Osteoblast (primary cell): ENCODE measurements around the gene IQGAP1. TPM values are rescaled to one million over a fixed set of nuclear protein-coding genes. Genes with fewer than 3 reads are reported as not detected.

Source experiments
- DNase-seq: peaks from one replicate; pipeline ENCODE4 v3.0.0; 2011; ENCODE audit warnings: low spot score, mixed read lengths; ENCODE audit not compliant: insufficient read length; ENCODE audit errors: missing footprints
- H2AFZ ChIP-seq: 2 replicates; pipeline ENCODE4 v1.6.0; 2011; ENCODE audit warnings: mild to moderate bottlenecking, low read length
- H3K27ac ChIP-seq: 2 replicates; pipeline ENCODE4 v1.5.1; 2011; ENCODE audit warnings: mild to moderate bottlenecking, low read depth, low read length, moderate library complexity
- H3K27me3 ChIP-seq: 2 replicates; pipeline ENCODE4 v1.6.0; 2012; ENCODE audit warnings: mild to moderate bottlenecking, control low read depth, inconsistent platforms, low read length, moderate library complexity; ENCODE audit not compliant: insufficient read depth
- H3K36me3 ChIP-seq: 2 replicates; pipeline ENCODE4 v1.5.1; 2011; ENCODE audit warnings: mild to moderate bottlenecking, low read length, control low read depth, moderate library complexity; ENCODE audit not compliant: insufficient read depth
- H3K4me1 ChIP-seq: 2 replicates; pipeline ENCODE4 v1.5.1; 2011; ENCODE audit warnings: mild to moderate bottlenecking, low read length, control low read depth, moderate library complexity; ENCODE audit not compliant: insufficient read depth
- H3K4me2 ChIP-seq: 2 replicates; pipeline ENCODE4 v1.6.0; 2011; ENCODE audit warnings: mild to moderate bottlenecking, low read length; ENCODE audit not compliant: insufficient read depth
- H3K4me3 ChIP-seq: fragments of 200-600 bp; sonication (generic); 3 replicates; pipeline ENCODE4 v1.5.1; 2012; ENCODE audit warnings: mild to moderate bottlenecking, low read length, inconsistent platforms; ENCODE audit not compliant: insufficient read depth
- H3K79me2 ChIP-seq: 2 replicates; pipeline ENCODE4 v1.6.0; 2012; ENCODE audit warnings: mild to moderate bottlenecking, low read length, control low read depth, inconsistent platforms; ENCODE audit not compliant: insufficient read depth
- H3K9me3 ChIP-seq: 2 replicates; pipeline ENCODE4 v1.5.1; 2011; ENCODE audit warnings: low read depth, low read length, control low read depth
- H4K20me1 ChIP-seq: 2 replicates; pipeline ENCODE4 v1.6.0; 2012; ENCODE audit warnings: mild to moderate bottlenecking, low read length, control low read depth; ENCODE audit not compliant: insufficient read depth
- CTCF ChIP-seq: IDR thresholded peaks from 2 replicates; pipeline ENCODE4 v1.5.1; 2011; ENCODE audit warnings: mild to moderate bottlenecking, low read depth, low read length, moderate library complexity; ENCODE audit errors: extremely low read depth
- total RNA-seq: library from RNA; depleted of rRNA; stranded (reverse); fragments of >200 nt; gene quantifications from 2 replicates; pipeline ENCODE4 v1.2.3, GENCODE V29; 2012

The IQGAP1 gene
- total RNA-seq, 1 donor = 259 TPM

DNA sequence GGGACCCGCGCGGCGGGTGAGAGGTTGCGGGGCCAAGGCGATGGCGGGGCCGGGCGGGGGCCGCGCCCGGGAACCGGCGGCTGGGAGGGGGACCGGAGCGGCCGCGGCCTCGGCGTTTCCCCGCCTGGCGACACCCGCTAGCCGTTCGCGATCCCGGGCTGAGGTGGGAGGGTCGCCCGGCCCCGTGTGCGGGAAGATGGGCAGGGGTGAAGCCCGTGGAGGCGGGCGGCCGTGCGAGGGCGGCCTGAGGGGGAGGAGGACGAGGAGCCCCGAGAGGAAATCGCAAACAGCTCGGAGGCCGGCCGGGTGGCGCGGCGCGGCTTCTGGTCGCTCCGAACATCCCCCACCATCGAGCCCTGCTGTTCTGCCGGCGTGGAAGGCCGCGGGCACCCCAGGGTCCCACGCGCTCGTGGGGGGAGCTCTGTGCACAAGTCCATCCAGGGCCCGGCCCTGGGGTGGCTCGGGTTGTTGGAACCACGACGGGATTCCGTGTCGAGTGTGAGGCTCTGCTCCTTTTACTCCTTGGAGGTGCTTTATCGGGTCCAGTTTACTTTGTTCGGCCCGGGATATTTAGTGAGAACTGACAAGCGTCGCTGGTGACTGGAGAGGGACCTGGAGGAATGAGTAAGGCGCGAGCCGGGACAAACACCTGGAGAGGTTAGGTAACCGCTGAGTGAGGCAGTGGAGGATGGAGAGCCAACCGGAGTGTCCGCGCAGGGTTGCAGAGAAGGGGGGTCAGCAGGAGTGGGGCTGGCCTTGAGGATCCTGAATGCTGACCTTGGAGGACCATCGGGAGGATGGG lies 142.4 kb downstream of the IQGAP1 start:
- Histone ChIP-seq H3K9me3 (no peaks in the 10 kb centered on the region), H2AFZ (peak overlapping the region; percentile 88), H3K4me1 (peaks cover 4% of the 10 kb centered on the region), H3K4me3 (peak overlapping the region; percentile 92), H3K27ac (peak overlapping the region; percentile 78), H3K79me2 (peaks cover 49% of the 10 kb centered on the region), H4K20me1 (peaks cover 33% of the 10 kb centered on the region), H3K27me3 (no peaks in the 10 kb centered on the region), H3K4me2 (peak overlapping the region; percentile 93), H3K36me3 (peaks cover 2% of the 10 kb centered on the region)
- no peak for TF ChIP-seq CTCF
- DNase-seq = peak; percentile 95

- DNase-seq = peak; percentile 77
These were observed 143.1 kb downstream of the IQGAP1 start for GRCh38 chr15:90531147-90531546.

GRCh38 chr15:90535254-90535653 lies 147.2 kb downstream of the IQGAP1 start:
- peak; percentile 27 for DNase-seq
- H4K20me1 ChIP-seq = peaks cover 58% of the 10 kb centered on the region

More at GRCh38 chr15:90531147-90531546, 143.1 kb downstream of the IQGAP1 start:
- Histone ChIP-seq H3K9me3 (no peaks in the 10 kb centered on the region), H3K36me3 (peaks cover 2% of the 10 kb centered on the region), H3K4me3 (peak overlapping the region; percentile 92), H3K4me2 (peak overlapping the region; percentile 93), H3K4me1 (peaks cover 4% of the 10 kb centered on the region), H3K27ac (no peak overlapping the region), H4K20me1 (peaks cover 39% of the 10 kb centered on the region), H2AFZ (no peak overlapping the region), H3K27me3 (no peaks in the 10 kb centered on the region), H3K79me2 (peaks cover 56% of the 10 kb centered on the region)
- no peak for TF ChIP-seq CTCF

More at GRCh38 chr15:90535254-90535653, 147.2 kb downstream of the IQGAP1 start:
- Histone ChIP-seq H3K4me3 (no peak overlapping the region), H3K4me1 (no peaks in the 10 kb centered on the region), H3K9me3 (no peaks in the 10 kb centered on the region), H3K4me2 (no peak overlapping the region), H3K27me3 (no peaks in the 10 kb centered on the region), H3K36me3 (peaks cover 2% of the 10 kb centered on the region), H2AFZ (no peak overlapping the region), H3K79me2 (peaks cover 95% of the 10 kb centered on the region), H3K27ac (no peak overlapping the region)
- no peak for TF ChIP-seq CTCF
